ENCODE measurements around the gene NDUFA11.

The NDUFA11 gene

DNA sequence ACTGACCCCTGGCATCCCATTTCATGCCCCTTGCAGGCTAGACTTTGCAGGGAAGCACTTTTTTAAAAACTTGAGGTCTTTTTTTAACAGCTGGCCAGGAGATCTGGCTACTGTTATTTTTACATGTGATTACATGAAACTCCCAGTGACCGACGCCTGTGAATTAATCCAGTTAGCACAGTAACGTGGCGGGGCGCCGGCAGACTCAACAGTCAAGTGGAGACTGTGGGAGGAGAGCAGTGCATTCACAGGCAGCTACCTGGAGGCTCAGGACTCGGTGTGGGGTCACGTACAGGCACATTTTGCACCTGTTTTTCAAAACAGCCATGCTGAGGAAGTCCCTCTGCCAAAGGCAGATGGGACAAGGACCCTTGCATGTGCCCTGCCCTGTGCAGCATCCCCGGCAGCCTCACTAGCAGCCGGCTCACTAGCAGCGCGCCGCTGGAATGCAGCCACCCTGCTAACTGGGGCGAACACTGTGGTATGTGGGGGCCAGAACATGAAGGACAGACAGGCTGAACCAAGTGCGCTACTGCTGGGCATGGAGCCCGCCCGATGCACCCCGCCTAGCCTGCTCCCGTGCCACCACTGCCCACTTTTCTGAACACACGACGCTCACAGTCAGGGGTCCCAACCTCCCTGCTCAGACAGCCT, 29.1 kb upstream of the NDUFA11 start:
- DNase-seq (ENCODE audit: low read depth, low spot score) = no peak

DNA sequence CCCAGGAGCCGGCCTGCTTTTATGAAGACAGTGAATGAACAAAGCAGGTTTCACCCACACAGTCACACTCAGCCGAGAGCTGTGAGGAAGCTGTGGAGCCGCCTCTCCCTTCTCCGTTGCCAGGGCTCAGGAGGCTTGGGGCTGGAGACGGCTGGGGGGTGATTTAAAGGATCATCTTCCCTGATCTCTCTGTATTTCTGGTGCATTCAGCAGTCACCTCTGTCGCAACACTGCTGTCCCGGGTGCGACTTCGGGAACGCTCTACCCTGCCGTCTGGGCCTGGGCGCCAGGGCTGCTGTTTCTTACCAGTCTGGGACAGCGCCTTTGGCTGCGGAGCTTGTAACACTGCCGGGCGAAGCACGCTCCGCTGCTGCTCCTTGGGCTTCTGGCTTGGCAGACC, 28.6 kb upstream of the NDUFA11 start:
- no peak for DNase-seq (ENCODE audit: low read depth, low spot score)

DNA sequence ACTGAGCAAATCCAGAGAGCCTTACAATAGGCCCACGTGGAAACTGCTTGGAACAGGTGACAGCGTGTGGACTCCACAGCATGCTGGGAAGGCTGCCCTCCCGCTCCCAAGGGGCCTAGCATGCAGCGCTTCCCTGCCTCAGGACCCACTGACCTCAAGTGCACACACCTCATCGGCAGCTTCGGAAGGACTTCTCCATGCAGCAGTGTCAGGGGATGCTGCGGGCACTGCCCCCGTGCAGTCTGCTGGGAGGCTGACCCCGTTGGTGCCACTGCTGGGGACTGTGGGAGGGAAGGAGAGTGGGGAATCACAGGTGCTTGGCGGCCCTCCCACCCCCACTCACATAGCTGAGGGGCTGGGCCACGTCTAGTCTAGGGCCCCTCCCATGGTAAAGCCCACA, 27.7 kb upstream of the NDUFA11 start:
- DNase-seq (ENCODE audit: low read depth, low spot score) = no peak

GRCh38 chr19:5929625-5930024, 26.0 kb upstream of the NDUFA11 start:
- no peak for DNase-seq (ENCODE audit: low read depth, low spot score)

GRCh38 chr19:5929179-5929578, 25.6 kb upstream of the NDUFA11 start:
- DNase-seq (ENCODE audit: low read depth, low spot score) = no peak

GRCh38 chr19:5927441-5927821, 23.8 kb upstream of the NDUFA11 start:
- no peak for DNase-seq (ENCODE audit: low read depth, low spot score)

GRCh38 chr19:5926641-5927440, 23.3 kb upstream of the NDUFA11 start:
- DNase-seq (ENCODE audit: low read depth, low spot score) = peak; percentile 26

- DNase-seq (ENCODE audit: low read depth, low spot score) = no peak
Measured at GRCh38 chr19:5925830-5926427, 22.3 kb upstream of the NDUFA11 start.

- no peak for DNase-seq (ENCODE audit: low read depth, low spot score)
Measured at GRCh38 chr19:5923356-5923755, 19.8 kb upstream of the NDUFA11 start.

- DNase-seq (ENCODE audit: low read depth, low spot score) = no peak
Measured at GRCh38 chr19:5922161-5922545, 18.6 kb upstream of the NDUFA11 start.

GRCh38 chr19:5921516-5922160, 18.0 kb upstream of the NDUFA11 start:
- no peak for DNase-seq (ENCODE audit: low read depth, low spot score)

GRCh38 chr19:5918463-5919079, 15.0 kb upstream of the NDUFA11 start:
- no peak for DNase-seq (ENCODE audit: low read depth, low spot score)

DNA sequence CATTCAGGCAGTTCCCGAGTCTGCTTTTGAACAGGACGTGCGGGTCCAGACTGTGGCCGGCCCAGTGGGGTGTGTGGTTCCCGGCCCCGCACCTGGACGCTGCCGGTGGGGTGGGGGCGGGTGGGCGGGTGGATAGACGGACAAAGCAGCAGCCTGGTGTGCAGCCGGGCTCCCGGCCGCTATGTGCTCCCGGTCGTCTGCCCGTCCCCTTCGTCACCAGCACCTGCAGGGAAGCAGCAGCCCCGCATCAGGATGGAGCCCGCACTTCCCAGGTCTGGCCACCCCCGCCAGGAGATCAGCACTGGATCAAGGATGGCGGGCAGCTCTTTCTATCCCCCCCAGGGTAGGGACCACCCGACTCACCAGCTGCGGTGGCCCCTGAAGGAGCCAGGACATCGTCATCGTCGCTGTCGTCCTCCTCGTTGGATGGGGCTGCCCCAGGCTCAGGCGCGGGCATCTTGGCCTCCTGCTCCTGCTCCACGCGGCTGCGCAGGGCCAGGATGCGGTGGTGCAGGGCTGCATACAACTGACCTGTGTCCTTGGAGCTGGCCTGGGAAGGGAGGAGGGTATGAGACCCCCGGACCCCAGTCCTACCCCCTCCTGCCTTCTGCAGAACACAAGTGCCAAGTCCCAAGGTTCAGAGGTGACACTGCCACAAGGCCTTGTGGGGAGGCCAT, 14.0 kb upstream of the NDUFA11 start:
- no peak for DNase-seq (ENCODE audit: low read depth, low spot score)

DNA sequence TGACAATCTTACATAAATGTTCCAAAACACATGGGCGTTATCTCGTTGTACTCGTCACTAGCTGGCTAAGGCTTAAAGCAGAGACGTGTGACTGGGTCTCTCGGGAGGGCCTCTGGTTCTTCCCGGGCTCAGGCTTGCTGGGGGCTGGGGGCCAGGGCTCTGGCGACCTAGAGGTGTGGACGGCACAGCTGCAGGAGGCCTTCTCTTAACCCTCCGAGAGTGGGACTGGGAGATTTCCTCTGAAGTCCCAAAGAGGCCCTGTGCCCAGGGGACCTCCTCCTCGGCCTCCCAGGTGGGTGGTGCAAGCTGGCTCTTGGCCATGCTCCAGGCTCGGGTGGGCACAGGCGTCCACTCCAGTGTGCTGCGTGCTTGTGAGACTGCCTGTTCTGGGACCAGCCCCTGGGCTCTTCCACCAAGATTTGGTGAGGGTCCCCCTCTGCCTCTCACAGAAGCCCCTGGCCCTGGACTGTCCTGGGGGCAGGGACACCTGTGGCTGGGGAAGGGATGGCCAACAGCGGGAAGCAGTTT, 12.7 kb upstream of the NDUFA11 start:
- no peak for DNase-seq (ENCODE audit: low read depth, low spot score)

GRCh38 chr19:5915782-5916165, 12.2 kb upstream of the NDUFA11 start:
- DNase-seq (ENCODE audit: low read depth, low spot score) = no peak

GRCh38 chr19:5914946-5915781, 11.6 kb upstream of the NDUFA11 start:
- DNase-seq (ENCODE audit: low read depth, low spot score) = no peak

DNA sequence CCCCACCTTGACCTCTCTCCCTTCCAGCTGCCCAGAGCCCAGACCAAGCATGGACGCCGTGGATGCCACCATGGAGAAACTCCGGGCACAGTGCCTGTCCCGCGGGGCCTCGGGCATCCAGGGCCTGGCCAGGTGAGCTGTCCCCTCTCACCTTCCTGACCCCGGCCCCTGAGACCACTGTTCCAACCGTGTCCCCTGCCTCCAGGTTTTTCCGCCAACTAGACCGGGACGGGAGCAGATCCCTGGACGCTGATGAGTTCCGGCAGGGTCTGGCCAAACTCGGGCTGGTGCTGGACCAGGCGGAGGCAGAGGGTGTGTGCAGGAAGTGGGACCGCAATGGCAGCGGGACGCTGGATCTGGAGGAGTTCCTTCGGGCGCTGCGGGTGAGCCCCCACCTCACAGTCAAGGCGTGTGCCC, 10.8 kb upstream of the NDUFA11 start:
- DNase-seq (ENCODE audit: low read depth, low spot score) = no peak

GRCh38 chr19:5913739-5914357, 10.3 kb upstream of the NDUFA11 start, which contains the start of gene CAPS:
TSS of gene CAPS (plus strand) at chr19:5914254. CDS start at chr19:5914407, 153 bp downstream.
- peak; percentile 94 for DNase-seq (ENCODE audit: low read depth, low spot score)

DNA sequence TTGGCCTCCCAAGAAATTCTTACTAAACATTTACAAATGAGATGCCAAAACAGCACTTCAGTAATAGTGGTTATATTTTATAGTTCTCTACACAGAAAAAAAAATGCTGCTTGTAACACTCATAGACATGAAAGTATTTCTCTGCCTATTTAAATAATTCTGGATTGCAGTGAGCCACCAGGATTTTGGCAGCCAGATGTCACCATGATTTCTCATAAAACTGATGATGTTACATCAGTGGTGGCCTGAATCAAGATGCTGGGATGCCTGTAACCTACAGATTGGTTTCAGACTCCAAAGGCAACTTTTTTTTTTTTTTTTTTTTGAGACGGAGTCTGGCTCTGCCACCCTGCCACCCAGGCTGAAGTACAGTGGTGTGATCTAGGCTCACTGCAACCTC, 7.8 kb upstream of the NDUFA11 start:
- no peak for DNase-seq (ENCODE audit: low read depth, low spot score)

GRCh38 chr19:5910638-5910907, 7.0 kb upstream of the NDUFA11 start:
- no peak for DNase-seq (ENCODE audit: low read depth, low spot score)
